Omental fat pad (tissue), 4 donors: Measurements from ENCODE around the gene DIP2C. TPM values are rescaled to one million over a fixed set of nuclear protein-coding genes. Genes with fewer than 3 reads are reported as not detected.

ENCODE experiments used
- ATAC-seq: fragments of 150-250 bp; one replicate; pipeline ENCODE4 v1.9.1; 2016; ENCODE audit warnings: mild to moderate bottlenecking, moderate library complexity; ENCODE audit not compliant: low FRiP score
- DNase-seq: peaks from one replicate; pipeline ENCODE4 v3.0.0-alpha.2; 2019; ENCODE audit warnings: low spot score
- total RNA-seq, 4 donors: library from RNA; depleted of rRNA; stranded (reverse); fragments of >200 nt; gene quantifications; one replicate each; pipeline ENCODE4 v1.1.0, GENCODE V29; 2016
- TF ChIP-seq, protein P1 (sequence below), 3 donors: fragments of 450-650 bp; IDR thresholded peaks; one replicate each; pipeline ENCODE4 v1.5.1; 2016 to 2017; ENCODE audit warnings: antibody characterized with exemption in 3 of 3, mild to moderate bottlenecking in 3 of 3, moderate library complexity in 2 of 3

The DIP2C gene
- total RNA-seq, 4 donors from 2014 or later, result 19.7 to 56.5 (median 31.1) TPM

DNA sequence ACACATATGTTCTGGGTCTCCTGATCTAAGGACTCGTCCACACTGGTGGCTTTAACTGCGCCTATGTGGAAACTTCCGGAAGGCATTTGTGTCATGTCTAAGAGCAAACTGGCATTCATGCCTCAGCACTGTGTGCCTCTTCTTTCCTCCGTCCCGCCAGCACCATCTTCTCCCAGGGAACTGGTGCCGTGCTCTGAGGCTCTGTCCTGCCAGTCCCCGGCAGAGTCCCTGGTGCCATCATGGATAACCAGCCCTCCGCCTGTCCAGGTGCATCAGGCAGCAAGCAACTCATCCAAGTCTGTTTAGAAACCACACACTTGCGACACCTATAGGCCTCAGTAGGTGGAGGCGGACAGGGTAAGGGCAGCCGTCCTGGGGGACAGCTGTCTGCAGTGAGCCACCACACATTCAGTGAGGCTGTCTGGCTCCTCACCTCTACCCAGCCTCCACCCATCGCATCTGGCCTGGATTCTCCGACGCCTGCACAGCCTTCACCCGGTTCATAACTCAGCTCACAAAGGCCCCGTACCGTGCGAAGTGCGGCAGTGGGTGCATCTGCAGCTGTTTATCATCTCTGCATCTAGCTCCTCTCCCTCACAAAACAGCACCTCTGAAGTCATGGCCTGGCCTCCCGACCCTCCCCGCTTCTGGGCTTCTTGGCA lies 162.7 kb downstream of the DIP2C start:
- ATAC-seq, result no peak
- TF ChIP-seq, protein P1, sequence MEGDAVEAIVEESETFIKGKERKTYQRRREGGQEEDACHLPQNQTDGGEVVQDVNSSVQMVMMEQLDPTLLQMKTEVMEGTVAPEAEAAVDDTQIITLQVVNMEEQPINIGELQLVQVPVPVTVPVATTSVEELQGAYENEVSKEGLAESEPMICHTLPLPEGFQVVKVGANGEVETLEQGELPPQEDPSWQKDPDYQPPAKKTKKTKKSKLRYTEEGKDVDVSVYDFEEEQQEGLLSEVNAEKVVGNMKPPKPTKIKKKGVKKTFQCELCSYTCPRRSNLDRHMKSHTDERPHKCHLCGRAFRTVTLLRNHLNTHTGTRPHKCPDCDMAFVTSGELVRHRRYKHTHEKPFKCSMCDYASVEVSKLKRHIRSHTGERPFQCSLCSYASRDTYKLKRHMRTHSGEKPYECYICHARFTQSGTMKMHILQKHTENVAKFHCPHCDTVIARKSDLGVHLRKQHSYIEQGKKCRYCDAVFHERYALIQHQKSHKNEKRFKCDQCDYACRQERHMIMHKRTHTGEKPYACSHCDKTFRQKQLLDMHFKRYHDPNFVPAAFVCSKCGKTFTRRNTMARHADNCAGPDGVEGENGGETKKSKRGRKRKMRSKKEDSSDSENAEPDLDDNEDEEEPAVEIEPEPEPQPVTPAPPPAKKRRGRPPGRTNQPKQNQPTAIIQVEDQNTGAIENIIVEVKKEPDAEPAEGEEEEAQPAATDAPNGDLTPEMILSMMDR (IDR thresholded peaks at IDR 0.05), result no peak
- no peak for DNase-seq

DNA sequence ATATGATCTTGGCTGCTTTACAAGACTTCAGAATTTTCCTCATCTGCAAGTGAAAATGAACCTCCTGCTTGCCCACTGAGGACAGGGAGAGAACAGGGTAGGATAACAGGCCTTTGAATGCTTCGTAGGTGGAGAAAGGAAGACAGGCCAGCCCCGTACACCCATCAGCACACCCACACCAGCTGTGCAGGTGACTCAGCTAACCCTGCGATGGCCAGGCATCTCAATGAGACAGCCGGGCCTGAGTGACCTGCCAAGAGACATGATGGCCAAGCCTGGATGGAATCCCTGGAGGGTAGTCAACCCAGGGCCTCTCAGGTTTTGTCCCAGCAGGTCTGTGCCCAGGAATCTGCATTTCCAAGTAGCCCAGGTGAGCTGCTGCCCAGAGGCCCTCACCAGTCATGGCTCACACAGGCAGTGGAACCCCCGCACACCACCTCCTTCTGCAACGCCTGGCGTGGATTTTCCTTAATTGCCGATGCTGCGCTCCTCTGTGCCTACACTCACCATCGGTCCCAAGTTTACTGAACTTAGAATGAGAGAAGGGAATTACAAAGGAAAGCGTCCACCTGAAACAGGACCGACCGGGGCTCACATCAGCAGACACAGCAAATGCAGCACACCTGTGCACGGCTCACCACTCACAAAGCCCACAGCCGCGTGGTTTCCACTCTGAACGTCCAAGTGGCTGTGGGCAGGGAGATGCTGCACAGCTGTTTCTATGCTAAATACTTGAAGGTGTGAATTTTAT lies 163.7 kb downstream of the DIP2C start:
- ATAC-seq, result no peak
- TF ChIP-seq, protein P1 (IDR thresholded peaks at IDR 0.05), result no peak
- no peak for DNase-seq

DNA sequence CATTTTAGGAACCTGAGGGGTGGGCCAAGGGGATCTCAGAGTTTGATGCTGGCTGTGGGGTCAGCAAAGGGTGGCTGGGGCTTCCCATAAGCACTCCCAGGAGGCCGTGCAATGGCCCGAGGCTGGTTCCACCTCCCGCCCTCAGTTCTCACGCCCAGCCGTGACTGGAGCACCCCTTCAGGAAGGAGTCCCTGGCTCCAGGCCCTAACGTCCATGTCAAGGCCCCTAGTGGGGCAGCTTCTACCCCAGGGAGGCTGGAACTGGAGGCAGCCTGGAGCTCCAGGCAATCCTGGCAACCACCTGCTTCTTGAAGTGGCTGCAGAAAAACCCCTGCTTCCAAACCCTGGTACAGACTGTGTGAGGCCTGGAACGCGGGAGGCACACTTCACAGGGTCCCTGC lies 165.5 kb downstream of the DIP2C start:
- ATAC-seq (no peak), DNase-seq (no peak)

DNA sequence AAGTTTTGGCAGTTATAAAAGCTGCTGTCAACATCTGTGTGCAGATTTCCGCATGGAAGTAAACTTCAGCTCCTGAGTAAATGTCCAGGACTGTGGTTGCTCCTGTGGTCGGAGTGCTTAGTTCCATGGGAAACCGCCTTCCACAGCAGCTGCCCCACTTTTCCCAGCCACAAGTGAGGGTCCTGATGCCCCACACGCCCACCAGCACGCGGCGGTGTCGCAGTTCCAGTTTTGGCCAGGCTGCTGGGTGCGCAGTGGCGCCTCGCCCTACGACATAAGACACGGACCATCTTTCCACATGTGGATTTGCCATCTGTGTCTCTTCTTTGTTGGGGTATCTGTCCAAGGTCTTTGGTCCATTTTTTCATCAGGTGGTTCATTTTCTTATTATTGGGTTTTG lies 167.1 kb downstream of the DIP2C start:
- DNase-seq, result no peak
- TF ChIP-seq, protein P1 (IDR thresholded peaks at IDR 0.05), result no peak
- no peak for ATAC-seq

More for the DNA sequence above, 165.5 kb downstream of the DIP2C start:
- TF ChIP-seq, protein P1 (IDR thresholded peaks at IDR 0.05), result no peak

DNA sequence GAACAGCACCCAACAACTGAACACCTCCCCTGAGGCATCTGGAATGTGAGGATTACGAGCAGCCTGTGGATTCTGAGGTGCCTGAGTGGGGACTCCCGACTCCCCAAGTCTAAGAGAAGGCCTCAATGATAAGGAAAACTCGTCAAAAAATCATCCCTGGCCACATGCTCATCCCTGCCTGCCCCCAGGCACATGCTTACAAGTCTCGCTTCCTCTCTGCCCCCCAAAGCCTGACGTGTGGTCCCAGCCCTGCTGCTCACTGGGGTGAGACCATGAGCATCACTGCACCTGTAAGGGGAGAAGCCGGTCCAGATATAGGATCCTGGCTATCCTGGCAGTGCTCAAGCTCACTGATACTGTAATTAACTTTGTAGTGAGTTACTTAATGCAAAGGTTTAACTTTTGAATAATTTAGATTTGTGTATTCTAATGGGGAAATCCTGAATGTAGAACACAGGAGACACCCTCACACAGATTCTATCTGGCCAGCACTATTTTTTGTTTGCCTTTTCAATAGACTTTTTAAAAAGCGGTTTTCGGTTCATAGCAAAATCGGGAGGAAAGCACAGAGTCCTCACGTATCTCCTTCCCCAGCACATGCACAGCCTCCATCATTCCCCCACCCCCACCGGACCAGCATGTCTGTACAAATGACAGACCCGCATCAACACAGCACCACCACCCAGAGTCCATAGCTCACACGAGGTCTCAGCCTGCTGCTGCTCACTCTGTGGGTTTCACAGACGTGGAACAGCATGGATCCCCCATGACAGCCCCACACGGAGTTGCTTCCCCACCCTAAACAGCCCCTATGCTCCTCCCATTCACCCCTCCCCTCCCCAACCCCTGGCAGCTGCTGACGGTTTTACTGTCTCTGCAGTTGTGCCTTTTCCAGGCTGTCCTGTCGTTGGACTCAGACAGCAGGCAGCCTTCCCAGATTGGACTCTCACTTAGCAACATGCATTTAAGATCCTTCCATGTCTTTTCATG lies 167.9 kb downstream of the DIP2C start:
- TF ChIP-seq, protein P1 (IDR thresholded peaks at IDR 0.05), result no peak
- DNase-seq (no peak), ATAC-seq (no peak)

DNA sequence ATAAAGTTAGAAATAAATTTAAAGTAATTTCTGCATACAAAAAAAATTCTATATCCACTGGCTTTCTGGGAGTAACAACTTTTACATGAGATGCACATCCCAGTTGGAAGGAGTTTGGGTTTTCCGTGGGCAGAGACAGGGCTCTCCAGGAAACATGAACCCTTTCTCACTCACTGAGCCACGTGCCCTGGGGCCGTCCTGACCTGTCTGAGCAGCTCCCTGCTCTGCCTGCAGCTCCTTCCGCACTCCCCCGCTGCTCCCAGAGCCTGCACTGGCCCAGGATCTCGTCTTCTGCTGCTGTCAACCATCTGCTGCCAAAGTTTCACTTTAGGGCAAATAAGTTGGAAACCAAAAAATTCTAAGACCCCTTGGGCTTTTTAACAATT lies 169.1 kb downstream of the DIP2C start:
- DNase-seq, result no peak
- TF ChIP-seq, protein P1 (IDR thresholded peaks at IDR 0.05), result no peak
- ATAC-seq, result peak; percentile 84
